PC-3 (cell line): ENCODE measurements around the gene RTF1. TPM values are rescaled to one million over a fixed set of nuclear protein-coding genes. Genes with fewer than 3 reads are reported as not detected.

Experiments used
- ATAC-seq: fragments of 200-7000 bp; cut with Tn5 transposase; 2 replicates; pipeline ENCODE4 v1.9.1; 2020; ENCODE audit warnings: mild to moderate bottlenecking, moderate library complexity
- BruUV-seq: library from RNA; stranded (reverse); fragments of 400-500 nt; replicated peaks from 2 replicates; lab custom pipeline; 2021; lab: Mats Ljungman, UMichigan
- CTCF ChIA-PET: fragments of 300-600 bp; sonication (Branson Sonifier 250); formaldehyde crosslinking; loops from one replicate; lab custom pipeline; 2022; ENCODE audit warnings: antibody characterized with exemption; lab: Charles Lee
- POLR2A ChIA-PET: fragments of 300-600 bp; sonication (Branson Sonifier 250); formaldehyde crosslinking; loops from one replicate; lab custom pipeline; 2022; ENCODE audit warnings: antibody characterized with exemption; ENCODE audit not compliant: unreplicated experiment; lab: Charles Lee
- DNase-seq: peaks from one replicate; pipeline ENCODE4 v3.0.0-alpha.2; 2015
- H2AFZ ChIP-seq: fragments of 300-600 bp; sonication (generic); 2 replicates; pipeline ENCODE4 v1.6.0; 2016; ENCODE audit warnings: antibody characterized with exemption, low read length
- H3F3A ChIP-seq: fragments of 300-600 bp; sonication (generic); one replicate; pipeline ENCODE4 v1.6.0; 2017; ENCODE audit warnings: antibody characterized with exemption, low read length, control low read depth, mild to moderate bottlenecking; ENCODE audit not compliant: unreplicated experiment
- H3K27ac ChIP-seq: fragments of 300-600 bp; sonication (generic); 2 replicates; pipeline ENCODE4 v1.5.1; 2016; ENCODE audit warnings: mild to moderate bottlenecking, low read length
- H3K27me3 ChIP-seq: fragments of 300-600 bp; sonication (generic); 2 replicates; pipeline ENCODE4 v1.6.1; 2016; ENCODE audit warnings: low read length, mixed read lengths
- H3K36me3 ChIP-seq: fragments of 300-600 bp; sonication (generic); 2 replicates; pipeline ENCODE4 v1.6.1; 2016; ENCODE audit warnings: low read depth, mixed run types, low read length, mixed read lengths
- H3K4me1 ChIP-seq: fragments of 300-600 bp; sonication (generic); 2 replicates; pipeline ENCODE4 v1.5.1; 2016; ENCODE audit warnings: low read length; ENCODE audit not compliant: insufficient read depth
- H3K4me2 ChIP-seq: fragments of 300-600 bp; sonication (generic); 2 replicates; pipeline ENCODE4 v1.6.0; 2016; ENCODE audit warnings: low read length
- H3K4me3 ChIP-seq: fragments of 300-600 bp; sonication (generic); 2 replicates; pipeline ENCODE4 v1.5.1; 2016; ENCODE audit warnings: mild to moderate bottlenecking, low read length, mixed read lengths
- H3K79me2 ChIP-seq: fragments of 300-600 bp; sonication (generic); 2 replicates; pipeline ENCODE4 v1.6.1; 2017; ENCODE audit warnings: low read length, mixed read lengths
- H3K9ac ChIP-seq: fragments of 300-600 bp; sonication (generic); 2 replicates; pipeline ENCODE4 v1.6.0; 2016; ENCODE audit warnings: mild to moderate bottlenecking, low read length
- H3K9me2 ChIP-seq: fragments of 300-600 bp; sonication (generic); replicated peaks from 2 replicates; pipeline ENCODE4 v1.6.1; 2016; ENCODE audit warnings: mixed run types, low read length, mixed read lengths
- H3K9me3 ChIP-seq: fragments of 300-600 bp; sonication (generic); 2 replicates; pipeline ENCODE4 v1.6.1; 2016; ENCODE audit warnings: low read length, mixed read lengths
- H4K20me1 ChIP-seq: fragments of 300-600 bp; sonication (generic); 2 replicates; pipeline ENCODE4 v1.6.1; 2016; ENCODE audit warnings: low read length, mixed read lengths
- CTCF ChIP-seq: fragments of 300-600 bp; sonication (generic); conservative IDR thresholded peaks from 2 replicates; pipeline ENCODE4 v1.5.1; 2017; ENCODE audit warnings: antibody characterized with exemption, low read depth, mild to moderate bottlenecking, low read length
- EZH2 ChIP-seq: fragments of 300-600 bp; sonication (generic); IDR thresholded peaks from one replicate; pipeline ENCODE4 v1.6.1; 2017; ENCODE audit warnings: antibody characterized with exemption, mild to moderate bottlenecking, low read length; ENCODE audit not compliant: unreplicated experiment
- EZH2phosphoT487 ChIP-seq: fragments of 300-600 bp; sonication (generic); IDR thresholded peaks from 2 replicates; pipeline ENCODE4 v1.6.1; 2018; ENCODE audit warnings: mild to moderate bottlenecking, antibody characterized with exemption, low read length, borderline replicate concordance
- intact Hi-C: fragments of 100-400 bp; cut with micrococcal nuclease; formaldehyde crosslinking; loops from 2 replicates; pipeline ENCODE4 v1.9.0; 2023
- total RNA-seq: library from RNA; depleted of rRNA; stranded (reverse); fragments of >200 nt; gene quantifications from 2 replicates; pipeline ENCODE4 v1.2.3, GENCODE V29; 2014

RTF1 gene
- total RNA-seq, 1 experiment from 2014 or later: 20.2 TPM

GRCh38 chr15:41487381-41487780, 70.5 kb downstream of the RTF1 start:
- TF ChIP-seq EZH2 (no peak), CTCF (no peak), EZH2phosphoT487 (no peak)
- no peaks in the 10 kb centered on the region for H3F3A ChIP-seq
- H2AFZ ChIP-seq: no peak overlapping the region
- H3K4me2 ChIP-seq: no peak overlapping the region
- ChIA-PET POLR2A (no interaction called here), CTCF (no interaction called here)
- H3K9ac ChIP-seq: no peak overlapping the region
- no peaks in the 10 kb centered on the region for H4K20me1 ChIP-seq
- H3K4me3 ChIP-seq: no peak overlapping the region
- no peaks in the 10 kb centered on the region for H3K9me2 ChIP-seq
- ATAC-seq (no peak), DNase-seq (no peak)
- no peaks in the 10 kb centered on the region for H3K9me3 ChIP-seq
- H3K4me1 ChIP-seq: peaks cover 24% of the 10 kb centered on the region
- H3K79me2 ChIP-seq: no peaks in the 10 kb centered on the region
- H3K36me3 ChIP-seq: peaks cover 3% of the 10 kb centered on the region; the same call in 1 of the 2 replicates
- H3K27me3 ChIP-seq: no peaks in the 10 kb centered on the region
- BruUV-seq: no TSS peak
- intact Hi-C loops: no loop called here
- no peak overlapping the region for H3K27ac ChIP-seq

GRCh38 chr15:41487802-41488201, 70.9 kb downstream of the RTF1 start:
- ATAC-seq: no peak
- no peak for TF ChIP-seq EZH2
- no peak for TF ChIP-seq EZH2phosphoT487
- no peak for TF ChIP-seq CTCF
- H2AFZ ChIP-seq: no peak overlapping the region
- H3K4me2 ChIP-seq: no peak overlapping the region
- no peak overlapping the region for H3K9ac ChIP-seq
- no peaks in the 10 kb centered on the region for H3K36me3 ChIP-seq
- no peaks in the 10 kb centered on the region for H3F3A ChIP-seq
- H3K9me2 ChIP-seq: no peaks in the 10 kb centered on the region
- H3K27me3 ChIP-seq: no peaks in the 10 kb centered on the region
- H3K27ac ChIP-seq: no peak overlapping the region
- ChIA-PET CTCF (no interaction called here), POLR2A (no interaction called here)
- intact Hi-C loops: no loop called here
- no peaks in the 10 kb centered on the region for H4K20me1 ChIP-seq
- H3K4me3 ChIP-seq: no peak overlapping the region
- no peaks in the 10 kb centered on the region for H3K9me3 ChIP-seq
- no peaks in the 10 kb centered on the region for H3K79me2 ChIP-seq
- no peak for DNase-seq
- peaks cover 28% of the 10 kb centered on the region for H3K4me1 ChIP-seq
- no TSS peak for BruUV-seq

GRCh38 chr15:41489641-41490040, 72.7 kb downstream of the RTF1 start:
- H3K4me2 ChIP-seq: no peak overlapping the region
- DNase-seq (no peak), ATAC-seq (no peak)
- ChIA-PET POLR2A (no interaction called here), CTCF (no interaction called here)
- TF ChIP-seq EZH2 (no peak), EZH2phosphoT487 (no peak), CTCF (no peak)
- no peaks in the 10 kb centered on the region for H3K9me2 ChIP-seq
- no peak overlapping the region; the same call in 1 of the 2 replicates for H3K27ac ChIP-seq
- H3K79me2 ChIP-seq: no peaks in the 10 kb centered on the region
- no peaks in the 10 kb centered on the region for H3K36me3 ChIP-seq
- H3K4me3 ChIP-seq: no peak overlapping the region
- no peak overlapping the region for H3K9ac ChIP-seq
- intact Hi-C loops: loop anchor here (10.0 kb wide), 1 partner anchor 55 kb away; the partner anchor contains the start of gene RPAP1
- no peaks in the 10 kb centered on the region for H3F3A ChIP-seq
- H3K9me3 ChIP-seq: no peaks in the 10 kb centered on the region
- H2AFZ ChIP-seq: no peak overlapping the region
- BruUV-seq: no TSS peak
- H4K20me1 ChIP-seq: no peaks in the 10 kb centered on the region
- peaks cover 38% of the 10 kb centered on the region for H3K4me1 ChIP-seq
- no peaks in the 10 kb centered on the region for H3K27me3 ChIP-seq
